HEK293T (cell line): ENCODE results near the gene LTBR.

Source experiments
- CTCF ChIA-PET: fragments of 350-600 bp; formaldehyde crosslinking; extraction: SDS; loops from one replicate; lab custom pipeline; 2021; ENCODE audit warnings: antibody characterized with exemption, inconsistent platforms; lab: Yijun Ruan, JAX
- POLR2A ChIA-PET: fragments of 350-600 bp; formaldehyde crosslinking; extraction: SDS; loops from one replicate; lab custom pipeline; 2020; ENCODE audit warnings: antibody characterized with exemption, inconsistent platforms; lab: Yijun Ruan, JAX
- DNase-seq: peaks from one replicate; pipeline ENCODE4 v3.0.0; 2012; ENCODE audit warnings: mixed read lengths; ENCODE audit errors: extremely low spot score
- BHLHE40 ChIP-seq: fragments of 450-650 bp; IDR thresholded peaks from 2 replicates; pipeline ENCODE4 v1.6.1; 2016; ENCODE audit warnings: mild to moderate bottlenecking, moderate library complexity, borderline replicate concordance
- CTBP1 ChIP-seq: fragments of 450-650 bp; IDR thresholded peaks from 2 replicates; pipeline ENCODE4 v1.6.1; 2016; ENCODE audit warnings: borderline replicate concordance
- ELF4 ChIP-seq: fragments of 450-650 bp; IDR thresholded peaks from 2 replicates; pipeline ENCODE4 v1.6.1; 2017; ENCODE audit warnings: antibody characterized with exemption
- FOXA1 ChIP-seq: fragments of 450-650 bp; IDR thresholded peaks from 2 replicates; pipeline ENCODE4 v1.6.1; 2016; ENCODE audit warnings: mild to moderate bottlenecking
- FOXK2 ChIP-seq: fragments of 450-650 bp; IDR thresholded peaks from 2 replicates; pipeline ENCODE4 v1.6.1; 2016; ENCODE audit warnings: mild to moderate bottlenecking
- FOXM1 ChIP-seq: fragments of 450-650 bp; IDR thresholded peaks from 2 replicates; pipeline ENCODE4 v1.6.1; 2017; ENCODE audit warnings: mild to moderate bottlenecking, borderline replicate concordance
- HDGF ChIP-seq: fragments of 450-650 bp; IDR thresholded peaks from 2 replicates; pipeline ENCODE4 v1.6.1; 2017; ENCODE audit warnings: antibody characterized with exemption, borderline replicate concordance
- L3MBTL2 ChIP-seq: fragments of 450-650 bp; conservative IDR thresholded peaks from 2 replicates; pipeline ENCODE4 v1.6.1; 2016; ENCODE audit warnings: mild to moderate bottlenecking
- LEF1 ChIP-seq: fragments of 450-650 bp; IDR thresholded peaks from 2 replicates; pipeline ENCODE4 v1.6.1; 2017; ENCODE audit warnings: mild to moderate bottlenecking, borderline replicate concordance
- NFRKB ChIP-seq: fragments of 450-650 bp; IDR thresholded peaks from 2 replicates; pipeline ENCODE4 v1.6.1; 2016; ENCODE audit warnings: mild to moderate bottlenecking, moderate library complexity
- SP1 ChIP-seq: fragments of 450-650 bp; IDR thresholded peaks from 2 replicates; pipeline ENCODE4 v1.6.1; 2017
- SUZ12 ChIP-seq: fragments of 450-650 bp; IDR thresholded peaks from 2 replicates; pipeline ENCODE4 v1.6.1; 2016; ENCODE audit warnings: mild to moderate bottlenecking
- TARDBP ChIP-seq: fragments of 450-650 bp; IDR thresholded peaks from 2 replicates; pipeline ENCODE4 v1.6.1; 2016
- ZNF384 ChIP-seq: fragments of 450-650 bp; IDR thresholded peaks from 2 replicates; pipeline ENCODE4 v1.6.1; 2016
- TF ChIP-seq, protein P1 (sequence below): fragments of 450-650 bp; IDR thresholded peaks from 2 replicates; pipeline ENCODE4 v1.6.1; 2016

The LTBR gene

DNA sequence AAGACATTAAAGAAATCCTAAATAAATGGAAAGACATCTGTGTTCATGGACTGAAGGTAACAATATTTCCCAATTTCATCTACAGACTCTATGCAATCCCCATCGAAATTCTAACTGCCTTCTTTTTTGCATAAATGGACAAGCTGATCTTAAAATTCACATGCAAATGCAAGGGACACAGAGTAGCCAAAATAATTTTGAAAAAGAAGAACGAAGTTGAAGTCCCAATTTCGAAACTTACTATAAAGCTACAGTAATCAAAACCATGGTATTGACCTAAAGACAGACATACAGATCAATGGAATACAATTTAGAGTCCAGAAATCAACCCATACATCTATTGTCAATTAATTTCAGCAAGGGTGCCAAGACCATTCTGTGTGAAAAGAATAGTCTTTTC is 44.4 kb downstream of the LTBR start:
- POLR2A ChIA-PET = no interaction called here
- DNase-seq = no peak
- CTCF ChIA-PET = no interaction called here
- TF ChIP-seq FOXM1 (no peak), SP1 (no peak), NFRKB (no peak), FOXA1 (no peak), SUZ12 (no peak), LEF1 (no peak), TARDBP (no peak), CTBP1 (no peak), HDGF (no peak), FOXK2 (no peak), ELF4 (no peak)
- TF ChIP-seq, protein P1, sequence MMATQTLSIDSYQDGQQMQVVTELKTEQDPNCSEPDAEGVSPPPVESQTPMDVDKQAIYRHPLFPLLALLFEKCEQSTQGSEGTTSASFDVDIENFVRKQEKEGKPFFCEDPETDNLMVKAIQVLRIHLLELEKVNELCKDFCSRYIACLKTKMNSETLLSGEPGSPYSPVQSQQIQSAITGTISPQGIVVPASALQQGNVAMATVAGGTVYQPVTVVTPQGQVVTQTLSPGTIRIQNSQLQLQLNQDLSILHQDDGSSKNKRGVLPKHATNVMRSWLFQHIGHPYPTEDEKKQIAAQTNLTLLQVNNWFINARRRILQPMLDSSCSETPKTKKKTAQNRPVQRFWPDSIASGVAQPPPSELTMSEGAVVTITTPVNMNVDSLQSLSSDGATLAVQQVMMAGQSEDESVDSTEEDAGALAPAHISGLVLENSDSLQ = no peak

DNA sequence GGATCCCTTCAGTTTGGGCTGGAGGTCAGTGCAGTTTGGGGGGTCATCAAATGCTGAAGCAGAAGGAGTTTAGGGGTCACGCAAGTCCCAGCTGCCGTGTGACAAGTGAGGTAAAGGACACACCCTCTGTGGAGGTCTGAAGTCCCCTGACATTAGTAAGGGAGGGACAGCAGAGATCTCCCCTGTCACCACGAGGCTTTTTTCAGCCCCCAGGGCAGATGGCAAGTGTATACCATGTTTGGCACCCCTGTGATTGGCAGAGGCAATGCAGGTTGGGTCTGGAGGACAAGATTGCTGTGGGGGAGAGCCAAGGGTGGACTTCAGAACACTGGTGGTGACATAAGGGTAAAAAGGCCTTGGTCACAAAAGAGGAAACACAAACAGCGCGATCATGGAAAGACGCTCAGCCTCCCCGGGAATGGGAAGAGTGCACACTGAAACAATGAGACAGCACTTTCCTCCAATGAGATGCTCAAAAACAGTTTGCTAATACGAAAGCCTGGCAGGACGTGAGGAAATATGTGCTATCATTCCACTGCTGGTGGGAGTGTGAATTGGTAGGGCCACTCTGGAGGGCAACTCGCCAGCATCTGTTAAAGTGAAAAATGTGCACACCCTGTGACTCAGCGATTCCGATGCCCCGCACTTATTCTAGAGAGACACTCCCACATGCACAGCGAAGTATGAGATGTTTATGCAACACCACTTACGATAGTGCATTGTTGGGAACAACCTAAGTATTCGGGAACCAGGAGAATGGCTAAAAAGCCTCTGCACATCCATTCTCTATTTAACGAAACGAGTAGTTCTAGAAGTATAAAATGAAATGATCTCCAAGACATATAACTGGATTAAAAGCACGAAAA is 46.4 kb downstream of the LTBR start:
- POLR2A ChIA-PET = no interaction called here
- TF ChIP-seq SUZ12 (no peak), NFRKB (no peak), FOXK2 (no peak), LEF1 (no peak), BHLHE40 (no peak), L3MBTL2 (0 out of 2 replicates have a peak, but pooled peaks have one; percentile 13)
- DNase-seq = no peak
- CTCF ChIA-PET = no interaction called here

GRCh38 chr12:6432991-6433390 is 49.0 kb downstream of the LTBR start:
- no peak for DNase-seq
- POLR2A ChIA-PET = no interaction called here
- CTCF ChIA-PET = interaction anchor here (0.7 kb wide), 1 partner anchor 52 kb away, joined by 3 read pairs; no protein-coding TSS in a partner anchor

DNA sequence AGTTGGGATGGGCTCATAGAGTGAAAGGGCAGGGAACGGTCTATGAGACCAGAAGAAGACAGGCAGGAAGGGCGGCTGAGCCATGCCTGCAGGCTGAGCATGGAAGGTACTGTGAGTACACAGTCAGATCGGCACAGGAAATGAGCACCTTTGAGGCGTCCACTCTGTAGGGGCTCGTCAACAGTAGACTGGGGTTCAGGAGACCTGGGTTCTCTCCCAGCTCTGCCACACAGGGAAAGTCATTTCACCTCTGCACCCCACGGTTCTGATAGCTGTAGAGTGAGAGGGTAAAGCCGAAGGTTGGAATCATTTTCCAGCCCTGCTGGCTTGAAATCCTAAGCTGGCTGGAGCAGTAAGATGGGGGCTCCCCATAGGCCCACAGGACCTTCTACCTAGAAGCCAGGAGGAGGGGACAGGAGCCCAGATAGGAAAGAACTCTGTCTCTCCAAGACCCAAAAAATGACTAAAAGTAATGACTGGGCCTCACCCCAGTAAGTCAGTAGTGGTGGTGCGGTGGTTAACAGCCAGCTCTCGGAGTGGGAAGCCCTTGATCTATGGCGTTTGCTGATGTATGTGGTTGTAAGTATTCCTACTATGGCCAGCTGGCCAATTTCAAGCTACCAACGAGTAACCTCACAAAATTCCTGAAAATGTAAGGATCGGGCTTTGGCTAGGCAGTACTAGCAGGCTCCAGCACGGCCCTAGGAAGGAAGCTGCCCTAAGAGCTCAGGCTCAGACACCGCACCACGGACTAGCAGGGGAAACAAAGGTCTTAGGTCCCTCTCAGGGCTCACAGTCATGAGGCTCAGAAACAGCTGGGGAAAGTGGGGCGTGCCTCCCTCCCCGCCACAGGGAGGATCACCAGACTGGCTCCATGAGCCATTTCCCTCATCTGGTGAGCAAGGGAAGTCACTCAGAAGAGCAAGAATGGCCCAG is 50.5 kb downstream of the LTBR start:
- DNase-seq = no peak
- CTCF ChIA-PET = interaction anchor here (1.2 kb wide), 1 partner anchor 11 kb away, joined by 3 read pairs; no protein-coding TSS in a partner anchor
- no peak for TF ChIP-seq NFRKB
- POLR2A ChIA-PET = interaction anchor here (0.6 to 1.1 kb wide), 4 partner anchors 22 to 100 kb away, joined by 3 to 4 read pairs (median 3); partner anchors contain the start of genes GAPDH, MRPL51 and VAMP1

More at GRCh38 chr12:6432991-6433390, 49.0 kb downstream of the LTBR start:
- TF ChIP-seq L3MBTL2 (no peak), FOXK2 (no peak), FOXA1 (no peak), FOXM1 (no peak), CTBP1 (no peak), SUZ12 (no peak), NFRKB (no peak), ZNF384 (no peak), BHLHE40 (no peak), ELF4 (no peak), TARDBP (no peak), LEF1 (no peak)
- TF ChIP-seq, protein P1 = no peak

GRCh38 chr12:6435961-6436715 is 52.2 kb downstream of the LTBR start:
- ChIA-PET CTCF (interaction anchor here (0.6 kb wide), 1 partner anchor 102 kb away, joined by 3 read pairs; no protein-coding TSS in a partner anchor), POLR2A (no interaction called here)
- no peak for TF ChIP-seq BHLHE40
- DNase-seq = no peak

DNA sequence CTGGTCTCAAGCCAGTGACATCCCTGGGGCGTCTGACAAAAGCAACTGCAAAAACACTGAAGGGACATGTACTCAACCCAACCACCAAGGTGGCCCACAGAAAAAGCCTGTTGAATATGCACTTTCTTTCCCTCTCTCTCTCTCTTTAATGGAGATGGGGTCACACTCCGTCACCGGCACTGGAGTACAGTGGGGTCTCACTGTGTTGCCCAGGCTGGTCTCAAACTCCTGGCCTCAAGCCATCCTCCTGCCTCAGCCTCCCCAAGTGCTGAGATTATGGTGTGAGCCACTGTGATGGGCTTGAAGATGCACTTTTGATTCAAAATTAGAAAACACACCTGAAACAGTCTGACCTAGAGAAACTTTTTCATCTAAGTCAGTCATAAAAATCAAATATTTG is 53.6 kb downstream of the LTBR start:
- ChIA-PET CTCF (no interaction called here), POLR2A (no interaction called here)
- no peak for TF ChIP-seq ZNF384
- no peak for TF ChIP-seq HDGF
- no peak for DNase-seq
